ENCODE results near the gene EXOC7.
"Not testable (repeated sequence)": the region's sequence is repeated elsewhere in the genome, so short reads cannot be mapped to it uniquely, and the experiment has no call there.

- not testable (repeated sequence) for TF ChIP-seq POLR2A (IDR thresholded peaks at IDR 0.05; ENCODE audit: low read depth, low read length); CTCF (conservative IDR thresholded peaks at IDR 0.05; ENCODE audit: low read depth, low read length); RAD21 (IDR thresholded peaks at IDR 0.05; ENCODE audit: low read length); RFX5 (IDR thresholded peaks at IDR 0.05; ENCODE audit: low read depth, low read length)
Observed at GRCh38 chr17:76044475-76045007, 59.0 kb downstream of the EXOC7 start.

Data from IMR-90 (cell line).